ENCODE data around the gene ITGAX. TPM values are rescaled to one million over a fixed set of nuclear protein-coding genes. Genes with fewer than 3 reads are reported as not detected.

ITGAX gene
- total and polyA plus RNA-seq, 2 experiments from 2014 or later: 0.50 to 0.60 TPM

DNA sequence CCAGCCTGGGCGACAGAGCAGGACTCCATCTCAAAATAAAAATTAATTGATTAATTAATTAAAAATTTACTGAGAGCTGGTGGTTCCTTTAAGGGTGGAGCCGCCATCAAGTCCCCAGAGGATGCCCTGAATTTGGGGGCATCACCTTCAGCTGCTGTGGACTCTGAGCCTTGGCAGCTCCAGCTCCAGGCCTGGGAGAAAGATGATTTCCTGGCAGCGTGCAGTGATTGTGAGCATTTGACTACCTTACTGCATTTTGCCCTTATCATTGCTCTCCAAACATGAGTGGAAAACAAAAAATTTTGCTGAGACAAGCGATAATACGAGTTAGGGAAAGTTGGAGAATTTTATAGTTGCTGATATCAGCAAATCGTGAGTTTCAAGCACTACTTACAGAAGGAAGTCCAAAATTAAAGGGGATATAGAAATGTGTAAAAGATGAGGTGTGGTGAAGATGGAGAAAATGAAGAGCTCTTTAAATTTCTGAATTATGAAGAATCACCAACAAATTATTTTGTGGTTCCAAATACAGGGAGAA is 35.6 kb downstream of the ITGAX start:
- Histone ChIP-seq H3K9me2 (replicated peaks; ENCODE audit: insufficient read depth) (no peaks in the 10 kb centered on the region), H3K27ac (no peak overlapping the region), H3K4me2 (no peak overlapping the region), H4K20me1 (ENCODE audit: insufficient read depth, poor library complexity, severe bottlenecking) (no peaks in the 10 kb centered on the region), H3K36me3 (replicated peaks; ENCODE audit: insufficient read depth, low read depth) (no peaks in the 10 kb centered on the region), H3K4me3 (no peak overlapping the region), H3K9me3 (ENCODE audit: low read depth) (no peaks in the 10 kb centered on the region), H3K4me1 (ENCODE audit: insufficient read depth) (no peaks in the 10 kb centered on the region), H2AFZ (no peak overlapping the region), H3K27me3 (no peaks in the 10 kb centered on the region), H3K79me2 (no peaks in the 10 kb centered on the region)
- TF ChIP-seq EZH2 (IDR thresholded peaks at IDR 0.05; ENCODE audit: borderline replicate concordance): no peak
- no peak for TF ChIP-seq EZH2phosphoT487 (IDR thresholded peaks at IDR 0.05; ENCODE audit: low read depth, severe bottlenecking, unreplicated experiment)
- TF ChIP-seq, protein P1, sequence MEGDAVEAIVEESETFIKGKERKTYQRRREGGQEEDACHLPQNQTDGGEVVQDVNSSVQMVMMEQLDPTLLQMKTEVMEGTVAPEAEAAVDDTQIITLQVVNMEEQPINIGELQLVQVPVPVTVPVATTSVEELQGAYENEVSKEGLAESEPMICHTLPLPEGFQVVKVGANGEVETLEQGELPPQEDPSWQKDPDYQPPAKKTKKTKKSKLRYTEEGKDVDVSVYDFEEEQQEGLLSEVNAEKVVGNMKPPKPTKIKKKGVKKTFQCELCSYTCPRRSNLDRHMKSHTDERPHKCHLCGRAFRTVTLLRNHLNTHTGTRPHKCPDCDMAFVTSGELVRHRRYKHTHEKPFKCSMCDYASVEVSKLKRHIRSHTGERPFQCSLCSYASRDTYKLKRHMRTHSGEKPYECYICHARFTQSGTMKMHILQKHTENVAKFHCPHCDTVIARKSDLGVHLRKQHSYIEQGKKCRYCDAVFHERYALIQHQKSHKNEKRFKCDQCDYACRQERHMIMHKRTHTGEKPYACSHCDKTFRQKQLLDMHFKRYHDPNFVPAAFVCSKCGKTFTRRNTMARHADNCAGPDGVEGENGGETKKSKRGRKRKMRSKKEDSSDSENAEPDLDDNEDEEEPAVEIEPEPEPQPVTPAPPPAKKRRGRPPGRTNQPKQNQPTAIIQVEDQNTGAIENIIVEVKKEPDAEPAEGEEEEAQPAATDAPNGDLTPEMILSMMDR (IDR thresholded peaks at IDR 0.05; ENCODE audit: poor library complexity): no peak
- no peak for DNase-seq (ENCODE audit: low spot score)
- 89% methylated on average over 6 of the region's 6 CpGs for WGBS (ENCODE audit: low lambda C conversion rate, missing lambda C conversion rate)

DNA sequence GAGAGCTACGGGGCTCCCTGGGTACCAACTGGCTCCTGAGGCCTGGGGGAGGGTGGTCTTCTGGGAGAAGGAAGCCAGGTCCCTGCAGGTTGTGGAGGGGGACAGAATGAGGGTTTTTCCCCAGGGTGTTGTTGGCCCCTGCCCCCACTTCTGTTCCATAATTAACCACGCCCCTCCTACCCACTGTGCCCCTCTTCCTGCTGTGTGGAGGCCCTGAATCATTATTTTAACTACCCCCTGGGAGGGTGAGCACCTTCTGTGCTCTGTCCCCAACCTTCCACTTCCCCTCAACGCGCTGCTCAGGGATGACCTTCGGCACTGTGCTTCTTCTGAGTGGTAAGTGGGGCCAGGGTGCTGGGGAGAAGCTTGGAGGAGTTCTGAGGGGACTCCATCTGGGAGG is 38.1 kb downstream of the ITGAX start, which contains the start of gene ITGAD:
TSS of gene ITGAD (plus strand) at position 280 of the 400 bp plus-strand sequence. CDS start at position 306, 26 bp downstream.
- Histone ChIP-seq H3K79me2 (no peaks in the 10 kb centered on the region), H3K4me1 (ENCODE audit: insufficient read depth) (no peaks in the 10 kb centered on the region), H3K36me3 (replicated peaks; ENCODE audit: insufficient read depth, low read depth) (no peaks in the 10 kb centered on the region), H3K27me3 (no peaks in the 10 kb centered on the region), H3K27ac (no peak within 1 kb of the TSS), H3K9me3 (ENCODE audit: low read depth) (no peaks in the 10 kb centered on the region), H2AFZ (no peak within 1 kb of the TSS), H3K4me3 (no peak within 1 kb of the TSS), H3K9me2 (replicated peaks; ENCODE audit: insufficient read depth) (no peaks in the 10 kb centered on the region), H4K20me1 (ENCODE audit: insufficient read depth, poor library complexity, severe bottlenecking) (no peaks in the 10 kb centered on the region), H3K4me2 (no peak within 1 kb of the TSS)
- WGBS (ENCODE audit: low lambda C conversion rate, missing lambda C conversion rate): 63% methylated on average over 5 of the region's 5 CpGs
- DNase-seq (ENCODE audit: low spot score): no peak
- TF ChIP-seq, protein P1 (IDR thresholded peaks at IDR 0.05; ENCODE audit: poor library complexity): no peak
- TF ChIP-seq EZH2phosphoT487 (IDR thresholded peaks at IDR 0.05; ENCODE audit: low read depth, severe bottlenecking, unreplicated experiment) (no peak), EZH2 (IDR thresholded peaks at IDR 0.05; ENCODE audit: borderline replicate concordance) (no peak)

DNA sequence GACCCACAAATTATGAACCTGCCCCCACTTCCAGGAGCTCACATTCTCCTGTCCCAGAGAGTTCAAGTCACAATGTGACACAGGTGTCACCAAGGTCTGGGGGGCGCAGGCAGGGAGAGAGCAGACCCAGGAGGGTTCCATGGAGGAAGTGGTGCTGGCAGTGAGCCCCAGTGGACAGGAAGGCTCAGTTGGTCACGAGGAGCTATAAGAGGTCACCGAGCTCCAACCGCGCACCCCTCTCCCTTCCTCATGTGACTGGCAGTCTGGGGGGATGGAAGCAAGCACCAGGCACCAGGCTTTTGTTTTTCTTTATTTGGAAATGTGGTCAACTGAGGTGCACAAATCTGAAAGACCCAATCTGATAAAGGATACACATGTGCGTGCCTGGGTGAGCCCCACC is 40.7 kb downstream of the ITGAX start:
- WGBS (ENCODE audit: low lambda C conversion rate, missing lambda C conversion rate): 88% methylated on average over 6 of the region's 6 CpGs
- Histone ChIP-seq H3K4me3 (no peak overlapping the region), H4K20me1 (ENCODE audit: insufficient read depth, poor library complexity, severe bottlenecking) (no peaks in the 10 kb centered on the region), H3K9me2 (replicated peaks; ENCODE audit: insufficient read depth) (no peaks in the 10 kb centered on the region), H2AFZ (no peak overlapping the region), H3K27me3 (no peaks in the 10 kb centered on the region), H3K27ac (no peak overlapping the region), H3K4me1 (ENCODE audit: insufficient read depth) (no peaks in the 10 kb centered on the region), H3K9me3 (ENCODE audit: low read depth) (no peaks in the 10 kb centered on the region), H3K79me2 (no peaks in the 10 kb centered on the region), H3K4me2 (no peak overlapping the region), H3K36me3 (replicated peaks; ENCODE audit: insufficient read depth, low read depth) (no peaks in the 10 kb centered on the region)
- TF ChIP-seq EZH2 (IDR thresholded peaks at IDR 0.05; ENCODE audit: borderline replicate concordance): no peak
- TF ChIP-seq, protein P1 (IDR thresholded peaks at IDR 0.05; ENCODE audit: poor library complexity): no peak
- no peak for TF ChIP-seq EZH2phosphoT487 (IDR thresholded peaks at IDR 0.05; ENCODE audit: low read depth, severe bottlenecking, unreplicated experiment)
- DNase-seq (ENCODE audit: low spot score): no peak
